ENCODE measurements around the gene CD164L2.
"Not testable (repeated sequence)": the region's sequence is repeated elsewhere in the genome, so short reads cannot be mapped to it uniquely, and the experiment has no call there.

The CD164L2 gene

DNA sequence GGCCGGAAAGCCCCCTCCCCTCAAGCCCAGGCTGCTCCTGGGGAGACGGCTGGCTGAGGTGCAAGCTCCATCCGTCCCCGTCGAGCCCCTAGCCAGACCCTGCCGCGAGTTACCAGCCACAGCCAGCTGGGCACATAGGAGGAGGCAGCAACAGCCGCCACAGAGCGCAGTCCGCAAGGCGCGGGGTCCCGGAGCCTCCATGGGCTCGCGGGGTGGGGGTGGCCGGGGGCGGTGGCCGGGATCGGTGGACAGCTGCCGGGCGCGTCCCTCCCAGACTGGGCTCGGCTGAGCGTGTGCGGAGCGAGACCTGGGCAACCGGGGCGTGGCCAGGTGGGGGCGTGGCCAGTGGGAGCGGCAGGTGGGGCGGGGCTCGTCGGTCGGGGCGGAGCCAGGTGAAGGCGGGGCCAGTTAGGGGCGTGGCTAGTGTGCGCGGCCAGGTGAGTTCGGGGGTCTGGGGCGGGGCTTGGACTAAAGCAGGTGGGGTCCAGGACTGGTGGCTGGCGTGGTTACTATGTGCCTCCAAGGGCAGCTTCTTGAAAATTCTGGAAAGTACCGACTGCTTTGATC is at the start of gene CD164L2:
TSS of gene CD164L2 (minus strand) at position 295 of the 567 bp plus-strand sequence. CDS start at position 201, 94 bp downstream.
- Mint-ChIP-seq H3K4me1 (peaks cover 14 to 15% of the 10 kb centered on the region in 2 donors), H3K9me3 (no peaks in the 10 kb centered on the region), H3K36me3 (no peaks in the 10 kb centered on the region), H3K27ac (no peak within 1 kb of the TSS), H3K27me3 (peaks cover 0 to 8% of the 10 kb centered on the region in 2 donors), H3K4me3 (no peak within 1 kb of the TSS)
- DNase-seq = no peak
- peak; percentile 50 to 62 for ATAC-seq (replicated peaks)

DNA sequence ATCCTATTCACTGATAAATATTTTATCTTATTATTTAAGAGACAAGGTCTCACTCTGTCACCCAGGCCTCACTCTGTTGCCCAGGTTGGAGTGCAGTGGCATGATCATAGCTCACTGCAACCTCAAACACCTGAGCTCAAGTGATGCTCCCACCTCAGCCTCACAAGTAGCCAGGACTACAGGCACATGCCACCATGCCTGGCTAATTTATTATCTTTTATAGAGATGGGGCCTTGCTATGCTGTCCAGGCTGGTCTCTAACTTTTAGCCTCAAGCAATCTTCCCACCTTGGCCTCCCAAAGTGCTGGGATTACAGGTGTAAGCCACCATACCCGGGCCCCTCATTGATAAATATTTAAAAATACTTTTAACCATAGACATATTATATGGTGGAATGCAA is 49.6 kb upstream of the CD164L2 start:
- not testable (repeated sequence) for ATAC-seq (replicated peaks); H3K27me3 Mint-ChIP-seq; H3K9me3 Mint-ChIP-seq; H3K4me3 Mint-ChIP-seq; DNase-seq; H3K27ac Mint-ChIP-seq
- H3K4me1 Mint-ChIP-seq = peaks cover 47 to 77% of the 10 kb centered on the region in 2 donors
- H3K36me3 Mint-ChIP-seq = peaks cover 2 to 27% of the 10 kb centered on the region in 2 donors

DNA sequence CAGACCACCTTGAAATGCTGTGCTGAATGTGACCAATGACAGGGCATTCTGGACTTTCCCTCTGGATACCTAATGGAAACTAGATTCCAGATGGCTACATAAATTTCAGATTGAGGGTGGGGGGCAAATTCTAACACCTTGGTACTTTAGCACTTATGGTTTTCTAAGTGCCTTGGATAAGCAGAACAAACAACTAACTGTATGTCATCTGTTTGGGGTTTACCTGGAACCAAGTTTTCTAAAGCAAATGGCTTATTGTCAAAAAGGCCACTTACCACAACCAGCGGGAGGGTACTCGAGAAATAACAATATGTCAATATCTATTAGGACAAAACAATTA is 48.4 kb upstream of the CD164L2 start:
- H3K9me3 Mint-ChIP-seq = no peaks in the 10 kb centered on the region
- DNase-seq = no peak
- H3K4me3 Mint-ChIP-seq = no peak overlapping the region
- ATAC-seq (replicated peaks) = no peak
- peaks cover under 1 to 35% of the 10 kb centered on the region in 2 donors for H3K36me3 Mint-ChIP-seq
- H3K4me1 Mint-ChIP-seq = peaks cover 50 to 79% of the 10 kb centered on the region in 2 donors
- no peak overlapping the region for H3K27ac Mint-ChIP-seq
- no peaks in the 10 kb centered on the region for H3K27me3 Mint-ChIP-seq

DNA sequence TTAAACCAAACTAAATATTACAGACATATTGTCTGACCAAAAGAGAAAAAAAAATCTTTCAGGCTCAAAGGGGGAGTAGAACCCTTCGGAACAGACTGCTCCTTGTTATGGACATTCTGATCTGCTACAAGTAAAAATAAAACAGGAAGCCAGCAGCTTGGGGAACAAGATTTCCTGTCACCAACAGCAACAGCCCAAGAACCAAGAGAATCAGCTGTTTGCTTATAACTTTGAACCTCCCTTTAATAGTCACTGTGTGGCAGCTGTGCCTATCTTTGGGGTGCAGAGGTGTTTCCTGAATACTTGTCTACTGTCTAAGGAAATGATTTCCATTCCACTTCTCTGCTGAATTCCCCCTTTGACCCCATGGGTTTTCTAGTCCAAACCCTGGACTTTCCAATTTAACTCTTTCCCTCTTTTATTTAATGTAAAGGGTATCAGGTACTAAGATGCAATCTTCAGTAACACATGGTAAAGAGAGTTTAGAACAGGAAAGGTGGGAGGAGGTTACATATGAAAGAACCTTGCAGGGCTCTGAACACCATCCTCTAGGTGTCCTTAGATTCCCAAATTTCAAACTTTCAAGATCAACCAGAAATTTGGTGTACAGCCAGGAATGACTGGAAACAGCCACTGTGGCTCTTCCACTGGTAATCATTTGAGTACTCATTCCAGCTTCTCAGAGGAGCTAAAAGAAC is 47.9 kb upstream of the CD164L2 start:
- Mint-ChIP-seq H3K4me3 (peak overlapping the region in 1 of 2 donors; percentile 47), H3K36me3 (peaks cover 2 to 36% of the 10 kb centered on the region in 2 donors), H3K4me1 (peaks cover 48 to 79% of the 10 kb centered on the region in 2 donors), H3K27me3 (no peaks in the 10 kb centered on the region), H3K27ac (peak overlapping the region; percentile 81), H3K9me3 (no peaks in the 10 kb centered on the region)
- DNase-seq = no peak
- ATAC-seq (replicated peaks) = no peak

DNA sequence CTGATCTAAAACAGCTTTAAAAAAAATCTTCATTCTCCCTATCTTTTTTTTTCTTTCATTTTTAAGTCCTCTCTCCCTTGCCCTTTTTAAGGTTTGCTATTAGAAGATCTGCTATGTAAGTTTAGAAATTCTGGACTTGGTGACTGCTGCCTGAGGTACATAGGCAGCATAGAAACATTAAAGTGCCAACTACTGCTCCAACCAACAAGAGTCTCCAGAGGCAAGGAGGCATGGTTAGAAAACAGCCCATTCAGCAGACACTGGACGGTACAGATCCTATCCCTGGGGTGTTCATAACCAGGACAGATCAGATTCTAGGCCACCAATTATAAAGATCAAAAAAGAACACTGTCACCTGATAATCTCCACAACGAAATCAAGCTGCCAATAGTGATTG is 45.9 kb upstream of the CD164L2 start:
- H3K27ac Mint-ChIP-seq = peak overlapping the region; percentile 95
- no peaks in the 10 kb centered on the region for H3K9me3 Mint-ChIP-seq
- DNase-seq (no peak), ATAC-seq (replicated peaks) (no peak)
- no peaks in the 10 kb centered on the region for H3K27me3 Mint-ChIP-seq
- peaks cover 10 to 41% of the 10 kb centered on the region in 2 donors for H3K36me3 Mint-ChIP-seq
- H3K4me1 Mint-ChIP-seq = peaks cover 48 to 80% of the 10 kb centered on the region in 2 donors
- peak overlapping the region; percentile 73 to 76 for H3K4me3 Mint-ChIP-seq

DNA sequence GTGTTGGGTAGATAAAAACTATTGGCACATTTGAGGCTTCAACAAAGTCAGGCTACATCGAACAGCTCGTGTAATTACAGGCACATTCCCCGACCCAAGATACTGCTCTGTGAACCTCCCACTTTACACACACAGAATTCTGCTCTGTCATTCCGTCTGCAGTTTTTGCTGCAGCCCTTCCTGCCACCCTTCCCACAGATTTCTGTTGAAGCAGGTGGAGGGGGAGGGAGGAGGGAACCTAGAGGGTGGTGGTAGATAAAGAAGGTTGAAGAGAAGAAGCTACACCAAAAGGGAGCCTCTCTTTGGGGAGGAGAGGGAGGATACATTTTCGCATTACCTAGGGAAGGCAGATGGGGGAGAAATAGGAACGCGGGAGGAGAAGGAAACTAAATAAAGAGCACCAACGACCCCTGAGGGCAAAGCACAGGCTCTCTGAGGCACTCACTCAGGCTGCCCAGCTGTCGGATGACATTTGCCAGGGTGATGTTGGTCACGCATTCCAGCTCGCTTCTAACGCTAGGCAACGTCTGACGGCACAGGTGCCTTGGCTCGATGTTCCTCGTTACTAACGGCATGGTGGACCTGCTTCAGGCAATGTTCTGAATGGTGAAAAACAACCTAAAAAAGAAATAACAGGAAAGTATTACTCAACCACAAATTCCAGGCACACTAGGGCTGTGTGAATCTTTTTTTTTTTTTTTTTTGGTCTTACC is 45.3 kb upstream of the CD164L2 start:
- H3K27ac Mint-ChIP-seq = peak overlapping the region; percentile 95
- no peaks in the 10 kb centered on the region for H3K27me3 Mint-ChIP-seq
- DNase-seq = no peak
- H3K9me3 Mint-ChIP-seq = no peaks in the 10 kb centered on the region
- peaks cover 44 to 75% of the 10 kb centered on the region in 2 donors for H3K4me1 Mint-ChIP-seq
- H3K36me3 Mint-ChIP-seq = peaks cover 10 to 36% of the 10 kb centered on the region in 2 donors
- ATAC-seq (replicated peaks) = peak; percentile 79
- peak overlapping the region; percentile 73 to 76 for H3K4me3 Mint-ChIP-seq

DNA sequence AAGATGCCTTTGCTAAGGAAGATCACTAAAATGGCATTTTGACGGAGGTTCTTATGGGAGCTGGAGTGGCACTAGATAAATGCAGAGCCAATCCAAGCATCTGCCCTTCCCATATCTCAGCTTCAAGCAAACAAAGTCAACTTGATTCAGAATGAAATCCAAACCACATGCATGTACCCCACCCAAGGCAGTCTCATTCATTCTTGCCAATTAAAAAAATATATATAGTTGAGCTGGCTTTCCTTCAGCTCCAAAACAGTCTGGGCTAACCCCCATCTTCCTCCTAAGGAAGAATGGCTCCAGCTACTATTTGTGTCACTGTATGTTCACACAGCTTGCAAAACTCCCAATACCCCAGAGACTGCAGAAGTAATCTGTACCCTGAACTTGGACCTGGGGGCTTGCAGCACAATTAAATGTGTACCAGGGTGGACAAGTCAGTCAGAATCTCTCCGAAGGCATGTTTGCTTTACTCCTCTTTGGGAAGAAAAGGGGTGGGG is 44.7 kb upstream of the CD164L2 start:
- Mint-ChIP-seq H3K9me3 (no peaks in the 10 kb centered on the region), H3K27me3 (no peaks in the 10 kb centered on the region), H3K4me3 (peak overlapping the region; percentile 73 to 76), H3K36me3 (peaks cover 10 to 33% of the 10 kb centered on the region in 2 donors), H3K27ac (peak overlapping the region; percentile 95), H3K4me1 (peaks cover 40 to 70% of the 10 kb centered on the region in 2 donors)
- ATAC-seq (replicated peaks) (no peak), DNase-seq (no peak)

DNA sequence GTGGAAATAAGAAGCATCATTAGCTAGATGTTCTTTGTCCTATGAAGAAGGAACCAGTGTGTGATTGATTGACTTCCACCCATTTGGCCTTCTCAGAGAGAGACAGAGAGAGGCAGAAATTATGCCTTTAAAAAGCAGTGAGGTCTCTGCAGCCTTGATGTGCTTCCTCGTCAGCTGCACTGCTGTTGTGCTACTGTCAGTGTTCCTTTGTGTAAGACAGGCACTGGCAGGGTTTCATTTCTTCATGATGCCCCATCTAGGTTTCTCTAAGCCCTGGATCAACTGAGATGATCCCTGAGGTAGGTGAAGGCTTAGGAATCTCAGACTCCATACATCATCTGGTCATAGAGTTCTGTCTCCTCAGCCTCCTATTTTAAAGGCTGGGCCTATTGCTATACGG is 44.2 kb upstream of the CD164L2 start:
- H3K4me3 Mint-ChIP-seq = peak overlapping the region in 1 of 2 donors; percentile 14
- peaks cover 41 to 71% of the 10 kb centered on the region in 2 donors for H3K4me1 Mint-ChIP-seq
- ATAC-seq (replicated peaks) (peak; percentile 74 to 79), DNase-seq (no peak)
- H3K27ac Mint-ChIP-seq = peak overlapping the region; percentile 75
- H3K36me3 Mint-ChIP-seq = peaks cover 10 to 36% of the 10 kb centered on the region in 2 donors
- H3K9me3 Mint-ChIP-seq = no peaks in the 10 kb centered on the region
- H3K27me3 Mint-ChIP-seq = no peaks in the 10 kb centered on the region

DNA sequence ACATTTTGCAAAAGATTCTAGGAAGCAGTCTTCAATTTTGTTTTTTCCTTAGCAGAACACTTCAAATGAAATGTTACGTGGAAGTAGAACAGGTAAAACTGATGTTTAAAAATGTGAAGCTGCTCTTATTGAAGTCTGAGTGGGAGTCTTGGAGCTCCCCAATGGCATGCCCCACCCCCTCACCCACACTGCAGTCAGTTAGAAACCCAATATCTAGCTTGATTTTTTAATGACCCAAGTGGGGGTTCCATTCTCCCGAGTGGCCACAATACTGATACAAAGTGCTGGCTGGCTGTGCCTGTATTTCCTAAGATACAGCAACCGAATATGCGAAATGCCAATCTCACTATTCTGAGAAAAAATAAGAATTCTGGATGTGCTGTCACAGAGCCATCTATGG is 40.6 kb upstream of the CD164L2 start:
- H3K4me1 Mint-ChIP-seq = peaks cover 37 to 55% of the 10 kb centered on the region in 2 donors
- ATAC-seq (replicated peaks) = no peak
- no peaks in the 10 kb centered on the region for H3K9me3 Mint-ChIP-seq
- no peaks in the 10 kb centered on the region for H3K27me3 Mint-ChIP-seq
- H3K4me3 Mint-ChIP-seq = no peak overlapping the region
- H3K36me3 Mint-ChIP-seq = peaks cover 17 to 35% of the 10 kb centered on the region in 2 donors
- DNase-seq = no peak
- H3K27ac Mint-ChIP-seq = no peak overlapping the region

DNA sequence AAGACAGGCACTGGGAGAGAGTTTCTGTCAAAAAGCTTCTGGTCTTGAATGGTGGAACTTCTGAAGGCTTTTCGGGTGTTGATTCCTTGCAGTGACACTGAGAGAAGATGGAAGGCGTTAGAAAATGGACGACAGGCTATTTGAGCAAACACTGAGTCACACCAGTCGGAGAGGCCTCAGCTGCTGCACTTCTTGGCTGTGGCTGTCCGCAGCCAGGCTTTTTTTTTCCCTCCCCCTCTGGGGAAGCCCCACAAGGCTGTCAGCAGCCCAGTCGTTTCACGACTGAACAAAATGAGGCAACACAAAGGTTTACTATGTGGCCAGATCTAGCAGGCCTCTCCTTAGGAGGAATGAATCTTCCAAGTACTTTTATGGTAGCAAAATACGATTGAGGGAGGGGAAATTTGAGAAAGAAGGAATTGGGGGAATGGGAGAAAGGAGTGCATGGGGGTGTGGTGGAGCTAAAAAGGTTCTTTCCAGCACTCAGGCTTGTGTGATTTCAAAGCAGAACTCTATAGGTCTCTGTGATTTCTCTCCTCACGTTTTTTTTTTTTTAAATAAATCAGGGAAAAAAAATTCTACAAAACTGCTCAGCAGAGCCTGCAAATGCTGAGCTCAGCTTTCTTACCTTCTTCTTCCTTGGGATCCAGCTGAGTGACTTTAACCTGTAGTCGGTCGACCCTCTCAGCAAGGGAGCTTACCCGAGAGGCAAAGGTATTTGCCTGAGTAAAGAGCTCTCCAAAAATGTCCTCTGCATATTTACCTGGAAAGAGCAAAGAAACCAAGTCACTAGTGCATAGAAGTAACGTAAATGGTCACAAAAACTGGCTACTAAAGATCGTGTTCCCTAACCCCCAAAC is 35.4 kb upstream of the CD164L2 start:
- DNase-seq (peak; percentile 62), ATAC-seq (replicated peaks) (peak; percentile 70 to 87)
- peak overlapping the region in 1 of 2 donors; percentile 55 for H3K4me3 Mint-ChIP-seq
- no peaks in the 10 kb centered on the region for H3K9me3 Mint-ChIP-seq
- H3K36me3 Mint-ChIP-seq = peaks cover 36 to 48% of the 10 kb centered on the region in 2 donors
- H3K4me1 Mint-ChIP-seq = peaks cover 26 to 47% of the 10 kb centered on the region in 2 donors
- no peaks in the 10 kb centered on the region for H3K27me3 Mint-ChIP-seq
- peak overlapping the region; percentile 5 for H3K27ac Mint-ChIP-seq

DNA sequence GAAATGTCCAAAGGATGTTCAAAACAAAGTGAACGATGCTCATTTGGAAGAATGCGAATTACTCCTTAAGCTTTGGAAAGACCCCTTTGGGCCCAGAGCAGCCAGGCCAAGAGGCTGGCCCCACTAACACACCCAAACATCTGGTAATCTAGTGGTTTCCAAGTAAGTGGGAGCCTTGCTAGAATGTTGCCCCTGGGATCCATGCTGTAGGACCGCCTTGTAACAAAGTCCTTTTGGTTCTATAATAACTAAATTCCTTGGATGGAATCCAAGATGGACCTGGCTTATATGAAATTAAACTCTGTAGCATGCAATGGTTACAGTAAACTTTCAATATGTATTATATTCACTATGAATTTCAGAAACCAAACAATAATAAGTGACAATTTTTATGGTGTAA is 34.6 kb upstream of the CD164L2 start:
- peaks cover 36 to 53% of the 10 kb centered on the region in 2 donors for H3K36me3 Mint-ChIP-seq
- no peaks in the 10 kb centered on the region for H3K27me3 Mint-ChIP-seq
- H3K4me3 Mint-ChIP-seq = no peak overlapping the region
- DNase-seq (no peak), ATAC-seq (replicated peaks) (no peak)
- H3K4me1 Mint-ChIP-seq = peaks cover 26 to 47% of the 10 kb centered on the region in 2 donors
- H3K27ac Mint-ChIP-seq = peak overlapping the region; percentile 5
- no peaks in the 10 kb centered on the region for H3K9me3 Mint-ChIP-seq

DNA sequence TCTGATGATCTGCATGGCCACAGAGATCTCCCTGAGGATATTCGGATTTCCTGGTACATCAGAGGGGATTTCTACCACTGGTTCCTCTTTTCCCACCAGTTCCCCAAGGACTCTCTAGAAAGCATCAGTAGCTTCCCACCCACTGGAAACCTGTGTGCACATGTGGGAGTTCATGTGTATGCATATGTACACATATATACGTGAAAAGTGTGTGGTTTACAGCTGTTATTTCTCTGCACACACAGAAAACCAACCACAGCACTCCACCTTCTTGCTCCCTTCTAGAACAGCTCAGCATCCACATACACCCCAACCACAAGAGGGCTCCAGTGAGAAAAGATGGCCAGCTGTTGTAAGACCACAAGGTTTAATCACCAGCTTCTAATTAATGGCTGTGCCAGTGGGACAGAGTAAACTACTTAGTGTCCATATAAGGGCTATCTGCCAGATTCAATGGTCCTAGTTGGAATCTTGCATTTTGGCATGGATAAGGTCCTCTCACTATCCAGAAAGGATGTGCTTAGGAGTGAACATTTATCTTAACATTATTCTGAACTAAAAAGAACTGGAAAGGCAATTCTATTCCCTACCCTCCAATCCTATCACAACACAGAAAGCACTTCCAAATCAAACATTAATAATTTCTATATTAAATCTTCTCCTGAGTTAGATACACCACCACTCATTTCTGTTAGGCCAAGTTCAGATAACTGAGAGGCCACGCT is 33.4 kb upstream of the CD164L2 start:
- Mint-ChIP-seq H3K9me3 (no peaks in the 10 kb centered on the region), H3K36me3 (peaks cover 34 to 51% of the 10 kb centered on the region in 2 donors), H3K27ac (peak overlapping the region; percentile 86), H3K4me3 (no peak overlapping the region), H3K27me3 (no peaks in the 10 kb centered on the region), H3K4me1 (peaks cover 20 to 42% of the 10 kb centered on the region in 2 donors)
- ATAC-seq (replicated peaks) = peak; percentile 76 to 87
- DNase-seq = peak; percentile 56

DNA sequence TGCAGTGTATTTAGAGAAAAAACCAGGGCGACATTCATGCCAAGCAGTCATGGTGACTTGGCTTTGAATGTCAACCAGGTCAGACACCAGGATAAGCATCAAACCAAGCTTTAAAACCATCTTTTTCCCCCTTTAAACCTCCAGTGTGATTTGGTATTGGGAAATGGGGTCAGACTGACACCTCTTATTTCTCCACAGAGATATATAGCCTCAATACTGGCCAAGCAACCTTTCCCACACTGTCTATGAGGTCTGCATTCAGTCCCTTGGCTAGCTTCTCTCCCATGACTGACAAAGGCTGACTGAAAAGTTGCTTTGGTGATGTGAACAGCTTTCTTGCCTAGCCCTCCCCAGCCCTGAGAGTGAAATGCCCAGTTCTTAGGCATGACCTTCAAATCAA is 31.0 kb upstream of the CD164L2 start:
- Mint-ChIP-seq H3K27ac (peak overlapping the region; percentile 47), H3K4me3 (no peak overlapping the region), H3K9me3 (no peaks in the 10 kb centered on the region), H3K27me3 (no peaks in the 10 kb centered on the region), H3K4me1 (peaks cover 27 to 40% of the 10 kb centered on the region in 2 donors), H3K36me3 (peaks cover 41 to 64% of the 10 kb centered on the region in 2 donors)
- no peak for ATAC-seq (replicated peaks)
- no peak for DNase-seq

Data from stimulated activated naive B cell treated with anti-CD40 and anti-IgM and Interleukin-4, amounts not matched to agents 10 μg/mL and 1 μg/mL and 100 μg/mL, for 72 hours (primary cell).